HG02981 (cell line): Measurements from ENCODE around the gene TMEM267.
"Not testable (repeated sequence)": the region's sequence is repeated elsewhere in the genome, so short reads cannot be mapped to it uniquely, and the experiment has no call there.

Experiments used
- ATAC-seq: cut with Tn5 transposase; IDR thresholded peaks from one replicate; pipeline ENCODE4 v1.9.1; 2021; ENCODE audit warnings: mild to moderate bottlenecking, moderate library complexity; ENCODE audit not compliant: unreplicated experiment

TMEM267 gene, protein sequence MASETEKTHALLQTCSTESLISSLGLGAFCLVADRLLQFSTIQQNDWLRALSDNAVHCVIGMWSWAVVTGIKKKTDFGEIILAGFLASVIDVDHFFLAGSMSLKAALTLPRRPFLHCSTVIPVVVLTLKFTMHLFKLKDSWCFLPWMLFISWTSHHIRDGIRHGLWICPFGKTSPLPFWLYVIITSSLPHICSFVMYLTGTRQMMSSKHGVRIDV

DNA sequence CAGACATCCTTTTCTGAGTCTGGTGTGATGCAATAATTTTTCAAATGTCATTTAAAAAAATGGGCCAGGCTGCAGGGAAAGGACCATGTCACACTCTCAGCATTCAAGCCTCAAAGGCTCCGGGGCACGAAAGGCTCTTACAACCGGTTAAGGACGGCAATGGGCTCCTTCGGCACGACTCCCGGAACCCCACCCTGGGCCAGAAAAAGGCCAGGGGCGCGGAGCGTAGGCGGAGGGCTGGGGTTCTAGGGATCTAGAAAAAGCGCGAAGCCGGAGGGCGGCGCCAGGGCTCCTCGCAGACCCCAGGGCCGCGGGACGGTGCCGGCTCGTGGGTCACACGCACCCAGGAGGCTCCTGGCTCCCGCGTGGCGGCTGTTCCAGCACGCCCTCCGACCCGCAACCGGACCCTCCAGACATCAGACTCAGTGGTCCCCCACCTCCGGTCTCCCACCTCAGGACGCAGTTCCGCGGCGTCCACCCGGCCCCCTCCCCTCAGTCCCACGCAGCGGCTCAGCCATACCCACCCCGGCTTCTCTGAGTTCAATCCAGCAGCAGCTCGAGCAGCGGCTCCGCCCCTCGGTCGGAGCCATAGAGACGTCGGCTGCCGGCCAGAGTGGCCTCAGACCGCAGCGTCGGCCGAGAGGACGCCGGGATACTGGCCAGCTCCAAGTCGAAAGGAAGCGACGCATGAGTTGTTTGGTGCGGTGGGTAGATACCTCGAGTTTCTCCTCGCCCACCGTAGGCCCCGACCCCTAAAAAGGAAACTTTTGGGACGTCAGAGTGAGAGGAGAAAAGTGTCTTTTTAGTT lies at the start of gene TMEM267:
Gene TMEM267, minus strand, starts transcription at position 568 of the 808 bp plus-strand sequence. CDS start 29,896 bp downstream, outside the sequence.
- peak; percentile 87 for ATAC-seq

DNA sequence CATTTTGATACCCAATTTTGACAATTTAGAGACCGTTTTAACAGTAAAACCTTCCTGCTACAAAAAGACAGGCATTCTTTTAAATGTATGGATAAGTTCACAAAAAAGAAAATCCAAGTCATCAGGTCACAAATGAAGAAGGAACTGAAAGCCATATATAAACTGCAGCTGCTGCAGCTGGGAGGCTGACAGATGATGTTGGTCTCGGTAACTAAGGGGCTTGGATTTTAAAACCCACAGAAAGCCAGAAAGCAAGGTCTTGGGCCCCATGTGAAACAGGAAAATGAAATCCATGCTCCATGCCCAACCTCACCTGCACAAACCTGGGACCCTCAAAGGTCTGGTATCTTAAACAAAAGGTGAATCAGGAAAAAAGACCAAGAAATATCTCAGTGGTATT lies 47.0 kb upstream of the TMEM267 start:
- peak; percentile 67 for ATAC-seq

GRCh38 chr5:43523662-43524072 lies 40.0 kb upstream of the TMEM267 start:
- ATAC-seq: no peak

DNA sequence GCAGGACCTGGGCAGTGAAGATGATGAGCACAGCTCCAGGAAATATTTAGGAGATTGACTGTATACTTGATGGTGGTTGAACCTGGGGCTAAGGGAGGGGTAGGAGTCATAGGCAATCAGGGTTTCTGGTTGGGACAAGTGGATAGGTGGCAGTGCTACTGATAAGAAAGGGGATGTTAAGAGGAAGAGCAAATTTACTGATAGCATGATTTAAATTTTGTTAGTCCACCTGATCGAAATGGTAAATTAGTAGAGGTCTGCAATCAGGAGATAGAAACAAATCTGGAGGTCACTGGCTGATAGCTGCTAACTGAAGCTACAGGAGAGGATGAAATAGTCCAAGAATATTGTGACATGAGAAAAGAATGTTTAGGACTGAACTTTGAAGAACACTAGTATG lies 37.0 kb upstream of the TMEM267 start:
- ATAC-seq: no peak

DNA sequence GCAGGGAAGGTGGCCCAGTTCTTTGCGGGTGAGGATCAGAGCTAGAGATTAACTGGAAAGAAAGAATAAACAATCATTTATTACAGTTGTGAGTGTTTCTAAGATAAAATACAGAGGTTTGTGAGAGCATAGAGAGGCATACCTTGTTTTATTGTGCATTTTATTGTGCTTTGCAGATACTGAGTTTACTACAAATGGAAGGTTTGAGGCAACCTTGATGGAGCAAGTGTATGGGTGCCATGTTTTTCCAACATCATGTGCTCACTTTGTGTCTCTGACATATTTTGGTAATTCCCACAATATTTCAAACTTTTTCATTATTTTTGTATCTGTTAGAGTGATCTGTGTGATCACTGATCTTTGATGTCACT lies 32.0 kb upstream of the TMEM267 start:
- no peak for ATAC-seq

DNA sequence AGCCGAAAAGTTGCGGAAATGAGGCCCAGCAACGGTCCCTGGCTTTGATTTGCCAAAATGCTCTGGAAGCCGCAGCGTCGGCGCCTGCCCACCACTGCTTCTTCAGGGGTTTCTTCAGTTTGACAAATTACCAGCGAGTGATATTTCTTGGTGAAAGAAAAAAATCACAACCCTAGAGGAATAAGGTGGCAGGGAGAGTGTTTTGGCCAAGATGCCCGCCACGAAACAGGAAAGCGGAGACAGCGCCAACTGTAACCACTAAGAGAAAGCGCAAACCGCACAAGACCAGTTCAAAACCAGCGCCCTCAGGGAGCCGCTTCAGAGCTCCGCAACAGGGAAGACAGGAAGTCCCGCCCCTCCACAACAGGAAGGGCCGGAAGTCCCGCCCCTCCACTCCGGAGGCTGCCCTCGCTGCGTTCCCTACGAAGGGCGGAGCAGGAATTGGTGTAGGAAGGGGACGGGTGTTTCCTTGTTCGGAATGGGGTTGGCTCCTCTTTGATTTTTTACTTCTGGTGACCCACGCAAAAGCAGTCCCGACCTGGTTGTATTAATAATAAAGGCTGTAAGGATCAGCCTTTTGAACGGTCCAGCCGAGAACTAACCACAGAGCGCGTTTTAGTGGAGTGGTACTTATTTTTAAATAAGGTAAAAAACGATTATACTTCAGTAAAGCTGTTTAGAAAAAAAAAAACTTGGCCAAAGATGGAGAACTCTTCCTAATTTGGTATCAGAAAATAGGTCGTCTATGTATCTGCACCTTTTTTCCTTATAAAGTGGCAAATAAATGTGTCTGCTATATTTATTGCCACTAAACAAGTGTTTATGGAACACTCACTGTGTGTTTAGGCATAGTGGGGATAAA lies 31.4 kb upstream of the TMEM267 start, which contains the start of gene C5orf34:
Gene C5orf34, minus strand, starts transcription at position 333 of the 862 bp plus-strand sequence. CDS start 5,809 bp downstream, outside the sequence.
- ATAC-seq: peak; percentile 97

- peak; percentile 28 for ATAC-seq
These were observed 30.8 kb upstream of the TMEM267 start for GRCh38 chr5:43514471-43514815.

GRCh38 chr5:43514025-43514424 lies 30.4 kb upstream of the TMEM267 start:
- ATAC-seq: no peak

- not testable (repeated sequence) for ATAC-seq
These were observed 27.4 kb upstream of the TMEM267 start for GRCh38 chr5:43511062-43511461.

GRCh38 chr5:43498581-43498980 lies 14.9 kb upstream of the TMEM267 start:
- ATAC-seq: no peak

- no peak for ATAC-seq
These were observed 13.8 kb upstream of the TMEM267 start for GRCh38 chr5:43497311-43498104.

- no peak for ATAC-seq
These were observed 7.7 kb upstream of the TMEM267 start for GRCh38 chr5:43491326-43491725.

DNA sequence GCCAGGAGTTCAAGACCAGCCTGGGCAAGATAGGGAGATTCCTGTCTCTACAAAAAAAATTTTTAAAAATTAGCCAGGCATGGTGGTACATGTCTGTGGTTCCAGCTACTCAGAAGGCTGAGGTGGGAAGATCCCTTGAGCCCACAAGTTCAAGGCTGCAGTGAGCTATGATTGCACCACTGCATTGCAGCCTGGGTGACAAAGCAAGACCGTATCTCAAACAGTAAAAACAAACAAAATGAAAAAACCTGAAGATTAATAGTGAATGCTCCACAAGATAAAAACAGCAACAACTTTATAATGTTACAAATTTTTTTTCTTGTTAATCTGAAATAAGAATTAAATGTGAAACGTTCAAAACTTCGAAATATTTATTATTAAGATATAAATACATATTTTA lies 2.7 kb upstream of the TMEM267 start:
- no peak for ATAC-seq

GRCh38 chr5:43485406-43485805 lies 1.7 kb upstream of the TMEM267 start:
- ATAC-seq: no peak

DNA sequence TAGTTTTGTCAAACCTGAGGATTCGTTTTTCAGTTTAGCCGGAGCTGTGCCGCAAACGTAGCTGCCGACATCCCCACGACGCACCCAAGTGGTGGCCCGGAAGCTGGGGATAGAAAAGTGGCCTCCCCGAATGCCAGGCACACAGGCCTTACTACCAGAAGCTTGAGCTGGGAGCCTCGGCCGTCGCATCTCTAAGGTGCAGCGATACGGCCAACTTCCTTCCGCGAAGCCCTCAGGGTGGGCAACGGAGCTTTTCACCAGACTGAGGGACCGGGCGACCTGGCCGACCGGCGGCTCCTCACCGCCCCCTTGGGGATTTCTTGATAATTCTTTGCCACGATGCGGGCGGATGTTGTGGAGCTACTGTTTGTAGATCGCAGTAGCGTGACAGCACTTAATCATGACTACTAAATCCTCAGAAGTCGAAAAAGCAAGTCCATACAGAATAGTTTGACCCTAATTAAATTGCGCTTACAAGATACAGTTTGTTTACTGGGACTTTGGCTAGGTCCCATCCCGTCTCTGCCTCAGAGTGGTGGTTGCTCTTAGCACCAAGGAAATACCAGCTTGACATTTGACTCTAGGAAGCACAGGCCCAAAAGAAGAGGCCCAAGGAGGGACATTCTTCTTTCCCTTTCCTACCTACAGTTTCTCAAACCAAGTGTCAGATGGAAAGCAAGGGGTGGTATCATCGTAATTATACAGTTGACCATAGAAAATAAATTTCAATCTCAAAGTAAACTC lies 613 bp upstream of the TMEM267 start:
- ATAC-seq: peak; percentile 74

GRCh38 chr5:43482490-43483297 lies 971 bp downstream of the TMEM267 start:
- no peak for ATAC-seq

- no peak for ATAC-seq
These were observed 13.8 kb downstream of the TMEM267 start for GRCh38 chr5:43469671-43470391.

GRCh38 chr5:43467100-43467499 lies 16.6 kb downstream of the TMEM267 start:
- no peak for ATAC-seq
